ENCODE data around the gene SH2D3A.
"Not testable (repeated sequence)": the region's sequence is repeated elsewhere in the genome, so short reads cannot be mapped to it uniquely, and the experiment has no call there.

SH2D3A gene

GRCh38 chr19:6767357-6768235 is at the start of gene SH2D3A:
SH2D3A (minus strand) TSS chr19:6767435; CDS start chr19:6763748, 3,687 bp downstream.
- peak; percentile 94 for DNase-seq

- no peak for DNase-seq
Observed at GRCh38 chr19:6813659-6814058, 46.4 kb upstream of the SH2D3A start.

- DNase-seq, result no peak
Observed at GRCh38 chr19:6812612-6813011, 45.4 kb upstream of the SH2D3A start.

GRCh38 chr19:6811906-6812305 is 44.7 kb upstream of the SH2D3A start:
- no peak for DNase-seq

- DNase-seq, result no peak
Observed at GRCh38 chr19:6811378-6811777, 44.1 kb upstream of the SH2D3A start.

- no peak for DNase-seq
Observed at GRCh38 chr19:6809262-6809661, 42.0 kb upstream of the SH2D3A start.

- DNase-seq, result no peak
Observed at GRCh38 chr19:6808494-6808893, 41.3 kb upstream of the SH2D3A start.

- DNase-seq, result no peak
Observed at GRCh38 chr19:6807291-6807690, 40.1 kb upstream of the SH2D3A start.

GRCh38 chr19:6806488-6806887 is 39.3 kb upstream of the SH2D3A start:
- no peak for DNase-seq

GRCh38 chr19:6803036-6803404 is 35.8 kb upstream of the SH2D3A start:
- no peak for DNase-seq

- peak; percentile 73 for DNase-seq
Observed at GRCh38 chr19:6802336-6803035, 35.3 kb upstream of the SH2D3A start.

- DNase-seq, result peak; percentile 86
Observed at GRCh38 chr19:6801485-6802086, 34.4 kb upstream of the SH2D3A start.

- DNase-seq, result no peak
Observed at GRCh38 chr19:6800991-6801484, 33.8 kb upstream of the SH2D3A start.

- DNase-seq, result not testable (repeated sequence)
Observed at GRCh38 chr19:6800160-6800790, 33.0 kb upstream of the SH2D3A start.

- DNase-seq, result peak; percentile 16
Observed at GRCh38 chr19:6797646-6798045, 30.4 kb upstream of the SH2D3A start.

GRCh38 chr19:6796278-6796677 is 29.0 kb upstream of the SH2D3A start:
- DNase-seq, result no peak

- no peak for DNase-seq
Observed at GRCh38 chr19:6794686-6795431, 27.6 kb upstream of the SH2D3A start.

GRCh38 chr19:6793973-6794372 is 26.7 kb upstream of the SH2D3A start:
- no peak for DNase-seq

GRCh38 chr19:6793411-6793810 is 26.2 kb upstream of the SH2D3A start:
- DNase-seq, result no peak

GRCh38 chr19:6791237-6791636 is 24.0 kb upstream of the SH2D3A start:
- no peak for DNase-seq

- no peak for DNase-seq
Observed at GRCh38 chr19:6790194-6791128, 23.2 kb upstream of the SH2D3A start.

All from stimulated activated CD4-positive, alpha-beta T cell treated with anti-CD3 and anti-CD28 coated beads, Interleukin-4, amount 100 ng/mL, for 24 hours (primary cell).